Measurements from ENCODE around the gene YIF1B. TPM values are rescaled to one million over a fixed set of nuclear protein-coding genes. Genes with fewer than 3 reads are reported as not detected.

Gene YIF1B
- total and polyA plus RNA-seq, 4 donors = 34.1 to 74.1 (median 42.9) TPM

GRCh38 chr19:38320969-38321339 lies 5.2 kb upstream of the YIF1B start:
- TF ChIP-seq ZBTB33 (IDR thresholded peaks at IDR 0.05) (no peak), YY1 (IDR thresholded peaks at IDR 0.05) (no peak), HNF4A (conservative IDR thresholded peaks at IDR 0.05) (no peak), SP1 (IDR thresholded peaks at IDR 0.05) (no peak), TAF1 (conservative IDR thresholded peaks at IDR 0.05) (no peak), FOXA1 (IDR thresholded peaks at IDR 0.05) (no peak), HNF4G (IDR thresholded peaks at IDR 0.05) (no peak), ATF3 (IDR thresholded peaks at IDR 0.05) (no peak), JUND (IDR thresholded peaks at IDR 0.05) (no peak), REST (IDR thresholded peaks at IDR 0.05) (no peak), GABPA (IDR thresholded peaks at IDR 0.05 in 1 of 2, conservative IDR thresholded peaks at IDR 0.05 in 1 of 2) (no peak), RXRA (IDR thresholded peaks at IDR 0.05) (no peak), CTCF (IDR thresholded peaks at IDR 0.05; ENCODE audit: low read depth, low read length, missing input control) (no peak), NR2F2 (IDR thresholded peaks at IDR 0.05) (no peak), FOXA2 (IDR thresholded peaks at IDR 0.05) (no peak), MAX (IDR thresholded peaks at IDR 0.05) (no peak)
- Histone ChIP-seq H3K36me3 (ENCODE audit: control insufficient read depth in 4 of 4, insufficient read depth in 3 of 4, low read depth in 1 of 4, low read length in 3 of 4) (no peaks in the 10 kb centered on the region), H3K27me3 (ENCODE audit: control insufficient read depth in 4 of 4, insufficient read depth in 4 of 4, low read length in 3 of 4) (no peaks in the 10 kb centered on the region), H3K4me3 (ENCODE audit: low read depth in 1 of 3, low read length in 3 of 3) (peak overlapping the region in 1 of 3 donors; percentile 52), H3K4me1 (ENCODE audit: control insufficient read depth in 4 of 4, insufficient read depth in 4 of 4, low read length in 3 of 4) (peaks cover 0 to 14% (median 9%) of the 10 kb centered on the region in 4 donors), H3K27ac (ENCODE audit: low read depth in 1 of 2, low read length in 2 of 2) (peak overlapping the region; percentile 72 to 82), H3K9me3 (ENCODE audit: control insufficient read depth in 4 of 4, low read length in 3 of 4) (no peaks in the 10 kb centered on the region), H3K9ac (ENCODE audit: low read depth in 1 of 2, low read length in 2 of 2) (no peak overlapping the region)
- 75% methylated on average over 3 of the region's 3 CpGs for WGBS
- DNase-seq (ENCODE audit: low spot score) = no peak
